PFSK-1 (cell line): ENCODE data around the gene BICD1.

Source experiments
- FOXP2 ChIP-seq: optimal IDR thresholded peaks from 2 replicates; pipeline ENCODE3; 2011; ENCODE audit warnings: borderline replicate concordance, control low read depth, inconsistent platforms; ENCODE audit not compliant: insufficient read depth; ENCODE audit errors: extremely low read length, extremely low read depth
- POLR2AphosphoS5 ChIP-seq: IDR thresholded peaks from 2 replicates; pipeline ENCODE4 v1.6.1; 2012; ENCODE audit warnings: low read depth, mild to moderate bottlenecking, control low read depth, low read length, moderate library complexity
- REST ChIP-seq, 2 experiments: IDR thresholded peaks; 2 replicates each; pipeline versions ENCODE4 v1.6.1 to v1.8.0; 2011 to 2012; ENCODE audit warnings: low read depth in 2 of 2, low read length in 2 of 2, control low read depth in 1 of 2, inconsistent platforms in 1 of 2, mild to moderate bottlenecking in 1 of 2, moderate library complexity in 1 of 2; ENCODE audit not compliant: insufficient read depth in 1 of 2
- SIN3A ChIP-seq: IDR thresholded peaks from 2 replicates; pipeline ENCODE4 v1.6.1; 2012; ENCODE audit warnings: mild to moderate bottlenecking, low read length, moderate library complexity, borderline replicate concordance; ENCODE audit not compliant: insufficient read depth
- TAF1 ChIP-seq: IDR thresholded peaks from 2 replicates; pipeline ENCODE4 v1.6.1; 2012; ENCODE audit warnings: low read length, control low read depth, borderline replicate concordance; ENCODE audit not compliant: insufficient read depth

Gene BICD1

GRCh38 chr12:32344047-32344446 is 237.4 kb downstream of the BICD1 start:
- TF ChIP-seq SIN3A (no peak), FOXP2 (no peak), REST (IDR thresholded peaks at IDR 0.05; ENCODE audit: insufficient read depth in 1 of 2, low read depth in 2 of 2, low read length in 2 of 2) (no peak), POLR2AphosphoS5 (no peak), TAF1 (no peak)

DNA sequence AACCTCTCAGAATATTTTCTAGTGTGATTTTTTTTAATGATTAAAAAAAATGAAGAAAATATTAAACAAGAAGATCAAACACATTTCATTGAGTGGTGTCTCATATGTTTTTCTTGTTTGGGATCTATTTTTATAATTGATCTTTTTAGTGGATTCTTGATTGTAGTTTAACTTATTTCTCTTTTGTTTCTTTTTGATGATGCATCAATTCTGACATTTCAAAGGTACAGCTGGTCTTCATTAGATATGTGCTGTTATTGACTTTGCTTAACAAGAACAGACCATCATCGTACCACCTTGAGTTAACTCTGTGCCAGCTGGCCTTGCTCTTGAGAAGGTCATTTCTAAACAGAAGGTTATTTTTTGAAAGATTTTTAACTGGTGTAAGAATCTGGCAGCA is 246.9 kb downstream of the BICD1 start:
- TF ChIP-seq POLR2AphosphoS5 (no peak), SIN3A (no peak), TAF1 (no peak), REST (IDR thresholded peaks at IDR 0.05; ENCODE audit: insufficient read depth in 1 of 2, low read depth in 2 of 2, low read length in 2 of 2) (no peak), FOXP2 (no peak)

DNA sequence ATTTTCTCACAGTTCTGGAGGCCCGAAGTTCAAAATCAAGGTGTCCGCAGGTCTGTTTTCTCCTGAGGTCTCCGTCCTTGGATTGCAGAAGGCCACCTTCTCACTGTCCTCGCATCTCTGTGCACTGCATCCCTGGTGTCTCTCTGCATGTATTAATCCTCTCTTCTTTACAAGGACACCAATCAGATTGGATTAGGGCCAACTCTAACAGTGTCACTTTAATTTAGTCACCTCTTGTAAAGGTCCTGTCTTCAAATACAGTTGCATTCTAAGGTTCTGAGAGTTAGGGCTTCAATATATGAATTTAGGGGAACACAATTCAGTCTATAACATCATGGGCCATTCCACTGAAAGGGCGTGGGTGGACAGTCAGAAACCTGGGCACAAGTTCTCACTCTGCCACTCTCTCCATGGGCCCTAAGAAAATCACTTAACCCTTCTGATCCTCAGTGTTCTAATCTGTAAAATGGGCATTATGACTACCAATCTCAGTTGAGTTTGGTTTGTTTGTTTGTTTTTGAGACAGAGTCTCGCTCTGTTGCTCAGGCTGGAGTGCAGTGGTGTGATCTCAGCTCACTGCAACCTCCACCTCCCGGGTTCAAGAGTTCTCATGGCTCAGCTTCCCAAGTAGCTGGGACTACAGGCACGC is 251.1 kb downstream of the BICD1 start:
- TF ChIP-seq FOXP2 = no peak

DNA sequence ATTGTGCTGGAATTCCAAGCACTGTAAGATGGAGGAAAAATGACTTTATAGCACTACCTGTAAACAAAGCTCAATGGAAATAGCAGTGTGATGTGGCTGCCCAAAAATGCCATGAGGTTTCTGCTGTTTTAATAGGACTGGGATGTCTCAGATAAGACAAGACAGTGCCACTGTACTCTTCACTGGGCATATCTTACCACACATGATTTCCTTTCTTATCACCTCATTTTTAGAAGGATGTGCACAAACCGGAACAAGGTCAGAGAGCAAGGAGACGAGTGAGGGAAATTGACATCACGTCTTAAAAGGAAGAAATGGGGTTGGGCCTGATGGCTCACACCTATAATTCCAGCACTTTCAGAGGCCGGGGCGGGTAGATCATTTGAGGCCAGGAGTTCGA is 254.3 kb downstream of the BICD1 start:
- TF ChIP-seq SIN3A (no peak), TAF1 (no peak), FOXP2 (no peak), POLR2AphosphoS5 (no peak)

DNA sequence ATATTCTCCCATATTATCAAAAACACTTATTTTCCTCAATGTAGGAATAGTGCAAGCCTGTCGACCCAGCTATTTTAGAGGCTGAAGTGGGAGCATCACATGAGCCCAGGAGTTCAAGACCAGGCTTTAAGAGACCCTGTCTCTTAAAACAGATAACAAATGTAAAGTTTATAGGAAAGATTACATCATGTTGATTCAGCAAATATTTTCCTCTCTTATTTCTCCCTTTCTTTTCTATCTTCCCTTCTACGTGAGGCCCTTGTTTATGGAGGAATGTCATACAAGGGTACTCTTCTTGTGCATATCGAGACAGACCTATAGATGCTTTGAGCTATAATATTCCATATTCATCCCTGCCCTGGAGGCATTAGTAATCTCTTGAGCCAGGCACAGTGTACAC is 256.2 kb downstream of the BICD1 start:
- TF ChIP-seq FOXP2 = no peak
- no peak for TF ChIP-seq REST (IDR thresholded peaks at IDR 0.05; ENCODE audit: insufficient read depth in 1 of 2, low read depth in 2 of 2, low read length in 2 of 2)
- no peak for TF ChIP-seq POLR2AphosphoS5
- no peak for TF ChIP-seq SIN3A
- no peak for TF ChIP-seq TAF1

GRCh38 chr12:32365473-32366064 is 258.9 kb downstream of the BICD1 start:
- TF ChIP-seq TAF1 = no peak

GRCh38 chr12:32366714-32367113 is 260.1 kb downstream of the BICD1 start:
- TF ChIP-seq POLR2AphosphoS5 (no peak), REST (IDR thresholded peaks at IDR 0.05; ENCODE audit: insufficient read depth in 1 of 2, low read depth in 2 of 2, low read length in 2 of 2) (no peak), SIN3A (no peak), TAF1 (no peak), FOXP2 (no peak)
